Ascending aorta (tissue), 2 donors: Measurements from ENCODE around the gene SENP8. TPM values are rescaled to one million over a fixed set of nuclear protein-coding genes. Genes with fewer than 3 reads are reported as not detected.
"Not testable (repeated sequence)": the region's sequence is repeated elsewhere in the genome, so short reads cannot be mapped to it uniquely, and the experiment has no call there.

Experiments
- DNase-seq, 2 donors: peaks; one replicate each; pipeline ENCODE4 v3.0.0-alpha.2; 2019; ENCODE audit warnings: low spot score in 2 of 2
- H3K27ac ChIP-seq, 2 donors: fragments of 200-600 bp; sonication (generic); one replicate each; pipeline ENCODE4 v1.5.1; 2016 to 2017; ENCODE audit warnings: mild to moderate bottlenecking in 1 of 2
- H3K27me3 ChIP-seq: fragments of 200-600 bp; sonication (generic); one replicate; pipeline ENCODE4 v1.5.1; 2017
- H3K36me3 ChIP-seq, 2 donors: fragments of 200-600 bp; sonication (generic); one replicate each; pipeline ENCODE4 v1.5.1; 2016
- H3K4me1 ChIP-seq, 2 donors: fragments of 200-600 bp; sonication (generic); one replicate each; pipeline ENCODE4 v1.5.1; 2016 to 2017; ENCODE audit warnings: mild to moderate bottlenecking in 1 of 2
- H3K4me3 ChIP-seq, 2 donors: fragments of 200-600 bp; sonication (generic); one replicate each; pipeline ENCODE4 v1.5.1; 2016 to 2017; ENCODE audit warnings: mild to moderate bottlenecking in 1 of 2
- H3K9me3 ChIP-seq, 2 donors: fragments of 200-600 bp; sonication (generic); one replicate each; pipeline ENCODE4 v1.5.1; 2016
- intact Hi-C: fragments of 100-400 bp; cut with DNase I; formaldehyde crosslinking; loops from one replicate; pipeline ENCODE4 v1.15.1; 2023
- total RNA-seq: library from RNA; depleted of rRNA; stranded (reverse); fragments of >200 nt; gene quantifications from one replicate; pipeline ENCODE4 v1.1.0, GENCODE V29; 2016
- TF ChIP-seq, protein P1 (sequence below), 3 experiments: fragments of 200-600 bp in 2 of 3; fragments of 450-650 bp in 1 of 3; sonication (generic) in 2 of 3; IDR thresholded peaks; one replicate each; pipeline ENCODE4 v1.5.1; 2016 to 2019; ENCODE audit warnings: antibody characterized with exemption in 3 of 3, mild to moderate bottlenecking in 1 of 3, moderate library complexity in 1 of 3

SENP8 gene
- total RNA-seq, 1 donor from 2014 or later = 3.5 TPM

GRCh38 chr15:72169236-72169920, 51.2 kb downstream of the SENP8 start:
- DNase-seq = no peak
- TF ChIP-seq, protein P1, sequence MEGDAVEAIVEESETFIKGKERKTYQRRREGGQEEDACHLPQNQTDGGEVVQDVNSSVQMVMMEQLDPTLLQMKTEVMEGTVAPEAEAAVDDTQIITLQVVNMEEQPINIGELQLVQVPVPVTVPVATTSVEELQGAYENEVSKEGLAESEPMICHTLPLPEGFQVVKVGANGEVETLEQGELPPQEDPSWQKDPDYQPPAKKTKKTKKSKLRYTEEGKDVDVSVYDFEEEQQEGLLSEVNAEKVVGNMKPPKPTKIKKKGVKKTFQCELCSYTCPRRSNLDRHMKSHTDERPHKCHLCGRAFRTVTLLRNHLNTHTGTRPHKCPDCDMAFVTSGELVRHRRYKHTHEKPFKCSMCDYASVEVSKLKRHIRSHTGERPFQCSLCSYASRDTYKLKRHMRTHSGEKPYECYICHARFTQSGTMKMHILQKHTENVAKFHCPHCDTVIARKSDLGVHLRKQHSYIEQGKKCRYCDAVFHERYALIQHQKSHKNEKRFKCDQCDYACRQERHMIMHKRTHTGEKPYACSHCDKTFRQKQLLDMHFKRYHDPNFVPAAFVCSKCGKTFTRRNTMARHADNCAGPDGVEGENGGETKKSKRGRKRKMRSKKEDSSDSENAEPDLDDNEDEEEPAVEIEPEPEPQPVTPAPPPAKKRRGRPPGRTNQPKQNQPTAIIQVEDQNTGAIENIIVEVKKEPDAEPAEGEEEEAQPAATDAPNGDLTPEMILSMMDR (IDR thresholded peaks at IDR 0.05) = no peak
- Histone ChIP-seq H3K9me3 (no peaks in the 10 kb centered on the region), H3K4me1 (no peaks in the 10 kb centered on the region), H3K4me3 (no peak overlapping the region), H3K36me3 (no peaks in the 10 kb centered on the region), H3K27ac (no peak overlapping the region), H3K27me3 (no peaks in the 10 kb centered on the region)
- intact Hi-C loops = no loop called here

- Histone ChIP-seq H3K36me3 (no peaks in the 10 kb centered on the region), H3K4me1 (no peaks in the 10 kb centered on the region), H3K4me3 (no peak overlapping the region), H3K27me3 (no peaks in the 10 kb centered on the region), H3K9me3 (no peaks in the 10 kb centered on the region), H3K27ac (no peak overlapping the region)
- TF ChIP-seq, protein P1 (IDR thresholded peaks at IDR 0.05) = no peak
- intact Hi-C loops = no loop called here
- no peak for DNase-seq
Observed at GRCh38 chr15:72169921-72170611, 51.9 kb downstream of the SENP8 start.

DNA sequence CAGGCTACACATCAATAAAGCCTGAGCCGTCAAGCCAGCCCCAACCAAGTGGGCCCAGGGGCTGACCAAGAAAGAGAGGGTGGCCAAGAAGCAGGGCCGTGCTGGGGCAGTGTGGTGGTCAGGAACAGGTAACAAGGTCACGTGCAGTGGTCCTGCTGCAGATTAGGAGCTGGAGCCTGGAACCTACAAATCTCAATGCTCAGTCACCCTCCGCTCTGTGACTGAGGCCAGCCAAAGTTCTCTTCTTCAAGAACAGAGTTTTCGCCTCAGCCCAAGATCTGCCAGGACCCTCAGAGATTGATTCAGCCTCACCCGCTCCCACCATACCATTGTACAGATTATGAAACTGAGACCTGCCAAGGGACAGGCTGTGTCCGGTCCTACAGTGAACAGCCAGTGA, 52.5 kb downstream of the SENP8 start:
- no peak overlapping the region for H3K27ac ChIP-seq
- H3K4me3 ChIP-seq = no peak overlapping the region
- intact Hi-C loops = no loop called here
- no peak for DNase-seq
- H3K36me3 ChIP-seq = no peaks in the 10 kb centered on the region
- H3K9me3 ChIP-seq = no peaks in the 10 kb centered on the region
- H3K27me3 ChIP-seq = no peaks in the 10 kb centered on the region
- TF ChIP-seq, protein P1 (IDR thresholded peaks at IDR 0.05) = no peak
- no peaks in the 10 kb centered on the region for H3K4me1 ChIP-seq

DNA sequence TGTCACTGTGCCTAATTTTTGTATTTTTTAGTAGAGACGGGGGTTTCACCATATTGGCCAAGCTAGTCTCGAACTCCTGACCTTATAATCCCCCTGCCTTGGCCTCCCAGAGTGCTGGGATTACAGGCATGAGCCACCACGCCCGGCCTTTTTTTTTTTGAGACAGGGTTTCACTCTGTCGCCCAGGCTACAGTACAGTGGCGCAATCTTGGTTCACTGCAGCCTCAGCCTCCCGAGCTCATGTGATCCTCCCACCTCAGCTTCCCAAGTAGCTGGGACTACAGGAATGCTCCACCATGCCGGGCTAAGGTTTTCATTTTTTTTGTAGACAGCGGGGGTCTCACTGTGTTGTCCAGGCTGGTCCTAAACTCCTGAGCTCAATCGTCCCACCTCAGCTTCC, 53.8 kb downstream of the SENP8 start:
- H3K27me3 ChIP-seq, intact Hi-C loops, H3K9me3 ChIP-seq, H3K27ac ChIP-seq, H3K4me1 ChIP-seq, H3K36me3 ChIP-seq, H3K4me3 ChIP-seq, DNase-seq: not testable (repeated sequence)

- Histone ChIP-seq H3K4me1 (no peaks in the 10 kb centered on the region), H3K4me3 (no peak overlapping the region), H3K9me3 (no peaks in the 10 kb centered on the region), H3K36me3 (no peaks in the 10 kb centered on the region), H3K27ac (no peak overlapping the region), H3K27me3 (no peaks in the 10 kb centered on the region)
- DNase-seq = no peak
- TF ChIP-seq, protein P1 (IDR thresholded peaks at IDR 0.05) = no peak
- intact Hi-C loops = no loop called here
Observed at GRCh38 chr15:72172796-72173195, 54.6 kb downstream of the SENP8 start.

DNA sequence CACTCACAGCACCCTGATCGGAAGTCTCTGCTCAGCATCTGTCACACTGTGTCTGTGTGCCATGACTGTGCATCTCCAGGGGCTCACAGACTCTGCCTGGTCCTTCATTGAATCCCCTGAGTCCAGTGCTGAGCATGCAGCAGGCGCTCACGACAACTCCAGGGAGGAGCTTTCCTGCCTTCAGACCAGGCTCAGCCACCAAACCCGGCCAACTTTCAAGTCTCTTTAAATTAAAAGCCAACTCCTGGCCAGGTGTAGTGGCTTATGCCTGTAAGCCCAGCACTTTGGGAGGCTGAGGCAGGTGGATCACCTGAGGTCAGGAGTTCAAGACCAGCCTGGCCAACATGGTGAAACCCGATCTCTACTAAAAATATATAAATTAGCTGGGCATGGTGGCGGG, 55.2 kb downstream of the SENP8 start:
- H3K4me3 ChIP-seq = no peak overlapping the region
- intact Hi-C loops = no loop called here
- H3K9me3 ChIP-seq = no peaks in the 10 kb centered on the region
- no peaks in the 10 kb centered on the region for H3K4me1 ChIP-seq
- H3K36me3 ChIP-seq = no peaks in the 10 kb centered on the region
- H3K27me3 ChIP-seq = no peaks in the 10 kb centered on the region
- no peak overlapping the region for H3K27ac ChIP-seq
- peak in 1 of 2 donors; percentile 34 for DNase-seq
- TF ChIP-seq, protein P1 (IDR thresholded peaks at IDR 0.05) = no peak
